Uterus (tissue), 2 donors: ENCODE results near the gene MYOZ3.

Source experiments
- POLR2A ChIP-seq, 2 donors: fragments of 450-650 bp; IDR thresholded peaks; one replicate each; pipeline ENCODE4 v1.6.1; 2016; ENCODE audit warnings: antibody characterized with exemption in 2 of 2, mild to moderate bottlenecking in 1 of 2, moderate library complexity in 1 of 2
- TF ChIP-seq, protein P1 (sequence below), 4 experiments: fragments of 200-600 bp in 2 of 4; fragments of 450-650 bp in 2 of 4; sonication (generic) in 2 of 4; IDR thresholded peaks; one replicate each; pipeline ENCODE4 v1.5.1; 2016 to 2019; ENCODE audit warnings: antibody characterized with exemption in 4 of 4, mild to moderate bottlenecking in 2 of 4, moderate library complexity in 1 of 4

- TF ChIP-seq, protein P1, sequence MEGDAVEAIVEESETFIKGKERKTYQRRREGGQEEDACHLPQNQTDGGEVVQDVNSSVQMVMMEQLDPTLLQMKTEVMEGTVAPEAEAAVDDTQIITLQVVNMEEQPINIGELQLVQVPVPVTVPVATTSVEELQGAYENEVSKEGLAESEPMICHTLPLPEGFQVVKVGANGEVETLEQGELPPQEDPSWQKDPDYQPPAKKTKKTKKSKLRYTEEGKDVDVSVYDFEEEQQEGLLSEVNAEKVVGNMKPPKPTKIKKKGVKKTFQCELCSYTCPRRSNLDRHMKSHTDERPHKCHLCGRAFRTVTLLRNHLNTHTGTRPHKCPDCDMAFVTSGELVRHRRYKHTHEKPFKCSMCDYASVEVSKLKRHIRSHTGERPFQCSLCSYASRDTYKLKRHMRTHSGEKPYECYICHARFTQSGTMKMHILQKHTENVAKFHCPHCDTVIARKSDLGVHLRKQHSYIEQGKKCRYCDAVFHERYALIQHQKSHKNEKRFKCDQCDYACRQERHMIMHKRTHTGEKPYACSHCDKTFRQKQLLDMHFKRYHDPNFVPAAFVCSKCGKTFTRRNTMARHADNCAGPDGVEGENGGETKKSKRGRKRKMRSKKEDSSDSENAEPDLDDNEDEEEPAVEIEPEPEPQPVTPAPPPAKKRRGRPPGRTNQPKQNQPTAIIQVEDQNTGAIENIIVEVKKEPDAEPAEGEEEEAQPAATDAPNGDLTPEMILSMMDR (IDR thresholded peaks at IDR 0.05) = no peak
- no peak for TF ChIP-seq POLR2A (IDR thresholded peaks at IDR 0.05)
Observed at GRCh38 chr5:150662731-150663516, 1.9 kb downstream of the MYOZ3 start.
